ENCODE results near the gene PPP2R2C.

- TF ChIP-seq CTCF (conservative IDR thresholded peaks at IDR 0.05; ENCODE audit: low read length) (no peak), EZH2phosphoT487 (IDR thresholded peaks at IDR 0.05; ENCODE audit: borderline replicate concordance, low read depth, low read length) (no peak)
These were observed 90.8 kb downstream of the PPP2R2C start for GRCh38 chr4:6381571-6382123.

Data from OCI-LY7 (cell line).